Measurements from ENCODE around the gene POU2AF1. TPM values are rescaled to one million over a fixed set of nuclear protein-coding genes. Genes with fewer than 3 reads are reported as not detected.

POU2AF1 gene
- total and polyA plus RNA-seq, 2 of the 13 experiments (the other 11 are each of a cell fraction or from before 2014, with no cell fraction given) = 1.9 to 3.6 TPM

- no peak for TF ChIP-seq ZNF362 (CRISPR knock-in tag; IDR thresholded peaks at IDR 0.05; ENCODE audit: borderline replicate concordance)
- TF ChIP-seq ZSCAN12 (CRISPR knock-in tag; IDR thresholded peaks at IDR 0.05) = no peak
- no peak for TF ChIP-seq GMEB2 (CRISPR knock-in tag; IDR thresholded peaks at IDR 0.05; ENCODE audit: low read depth)
- TF ChIP-seq SIN3B (IDR thresholded peaks at IDR 0.05; ENCODE audit: low read length) = no peak
- TF ChIP-seq ZNF709 (CRISPR knock-in tag; IDR thresholded peaks at IDR 0.05) = no peak
- TF ChIP-seq MXD4 (CRISPR knock-in tag; IDR thresholded peaks at IDR 0.05) = no peak
Measured at GRCh38 chr11:111331711-111332479, 47.2 kb downstream of the POU2AF1 start (continued).

- ChIA-PET POLR2A (interaction anchor here (2.1 to 8.2 kb wide), 2 partner anchors 10 to 30 kb away, joined by 11 to 197 read pairs; no protein-coding TSS in a partner anchor), CTCF (ENCODE audit: low intra/inter-chr PET ratio, low total read pairs) (no interaction called here)
- no peak for ATAC-seq
- Histone ChIP-seq H3K79me2 (ENCODE audit: insufficient read depth, low read length) (no peaks in the 10 kb centered on the region), H3K36me3 (replicated peaks in 1 of 2; ENCODE audit: control insufficient read depth in 1 of 2, insufficient read depth in 2 of 2, low read length in 2 of 2) (no peaks in the 10 kb centered on the region), H2AFZ (ENCODE audit: low read length) (no peak overlapping the region), H3K4me2 (ENCODE audit: low read depth, low read length) (0 out of 2 replicates have a peak overlapping the region, but pooled peaks have one; percentile 4), H4K20me1 (ENCODE audit: insufficient read depth, low read length) (no peaks in the 10 kb centered on the region), H3K27ac (ENCODE audit: extremely low read length, insufficient read depth, low read length) (no peak overlapping the region), H3K4me1 (ENCODE audit: insufficient read depth, low read length) (peaks cover 84% of the 10 kb centered on the region), H3K9ac (ENCODE audit: insufficient read depth, low read depth, low read length) (no peak overlapping the region), H3K27me3 (ENCODE audit: control insufficient read depth in 1 of 2, insufficient read depth in 2 of 2, low read length in 2 of 2) (no peaks in the 10 kb centered on the region), H3K9me3 (ENCODE audit: low read length) (no peaks in the 10 kb centered on the region), H3K4me3 (replicated peaks in 1 of 3; ENCODE audit: insufficient read depth in 1 of 3, low read depth in 2 of 3, low read length in 3 of 3) (no peak overlapping the region)
- no peak for FAIRE-seq
- DNase-seq (ENCODE audit: low spot score) = peak; percentile 42
- in situ Hi-C loops (cut with HindIII; ENCODE audit: extremely low pct_ligation_motif_present, low pct_unique_long_range_greater_than_20kb) = no loop called here
- no TSS peak for BruUV-seq (replicated peaks)
- intact Hi-C loops (cut with micrococcal nuclease; ENCODE audit: unreplicated experiment) = no loop called here
- WGBS (ENCODE audit: low lambda C conversion rate) = 57% methylated on average over 1 of the region's 2 CpGs
- TF ChIP-seq GATAD2A (CRISPR knock-in tag; IDR thresholded peaks at IDR 0.05) (peak; percentile 49; the same call in 1 of the 2 replicates), BCL6 (CRISPR knock-in tag; IDR thresholded peaks at IDR 0.05) (peak; percentile 85), SOX13 (IDR thresholded peaks at IDR 0.05) (no peak), SOX13 (CRISPR knock-in tag; conservative IDR thresholded peaks at IDR 0.05 in 1 of 2, IDR thresholded peaks at IDR 0.05 in 1 of 2) (peak in 1 of 2 experiments; percentile 28; a peak in 2 of 4 replicates), RXRB (CRISPR knock-in tag; IDR thresholded peaks at IDR 0.05; ENCODE audit: borderline replicate concordance) (peak; percentile 74), THAP9 (CRISPR knock-in tag; IDR thresholded peaks at IDR 0.05; ENCODE audit: borderline replicate concordance) (no peak), EP300 (IDR thresholded peaks at IDR 0.05; ENCODE audit: low read depth in 2 of 2, low read length in 2 of 2) (no peak), EP300 (CRISPR knock-in tag; IDR thresholded peaks at IDR 0.05; ENCODE audit: borderline replicate concordance) (peak; percentile 49; the same call in 1 of the 2 replicates), ISL2 (CRISPR knock-in tag; IDR thresholded peaks at IDR 0.05) (0 out of 2 replicates have a peak, but pooled peaks have one; percentile 28)
Measured at GRCh38 chr11:111330234-111330893, 48.7 kb downstream of the POU2AF1 start.
